MM.1S (cell line): ENCODE measurements around the gene DTX3.

Experiments used
- DNase-seq: peaks from one replicate; pipeline ENCODE4 v3.0.0-alpha.2; 2015
- H2AFZ ChIP-seq: fragments of 300-600 bp; sonication (generic); 2 replicates; pipeline ENCODE4 v1.6.0; 2016; ENCODE audit warnings: antibody characterized with exemption, low read length
- H3F3A ChIP-seq: fragments of 300-600 bp; sonication (generic); 2 replicates; pipeline ENCODE4 v1.6.1; 2016; ENCODE audit warnings: mild to moderate bottlenecking, antibody characterized with exemption, low read length, moderate library complexity, mixed read lengths; ENCODE audit not compliant: insufficient read depth
- H3K27ac ChIP-seq: fragments of 300-600 bp; sonication (generic); 2 replicates; pipeline ENCODE4 v1.5.1; 2016; ENCODE audit warnings: mild to moderate bottlenecking, low read length
- H3K27me3 ChIP-seq: fragments of 300-600 bp; sonication (generic); replicated peaks from 2 replicates; pipeline ENCODE4 v1.6.0; 2016; ENCODE audit warnings: low read length; ENCODE audit not compliant: insufficient read depth
- H3K36me3 ChIP-seq: fragments of 300-600 bp; sonication (generic); replicated peaks from 2 replicates; pipeline ENCODE4 v1.6.1; 2016; ENCODE audit warnings: mild to moderate bottlenecking, low read length, mixed read lengths; ENCODE audit not compliant: insufficient read depth
- H3K4me1 ChIP-seq: fragments of 300-600 bp; sonication (generic); 2 replicates; pipeline ENCODE4 v1.6.1; 2016; ENCODE audit warnings: low read length, mixed read lengths
- H3K4me2 ChIP-seq: fragments of 300-600 bp; sonication (generic); 2 replicates; pipeline ENCODE4 v1.6.0; 2016; ENCODE audit warnings: low read depth, low read length
- H3K4me3 ChIP-seq: fragments of 300-600 bp; sonication (generic); 2 replicates; pipeline ENCODE4 v1.5.1; 2016; ENCODE audit warnings: low read length, mixed read lengths
- H3K79me2 ChIP-seq: fragments of 300-600 bp; sonication (generic); 2 replicates; pipeline ENCODE4 v1.6.1; 2016; ENCODE audit warnings: mixed run types, low read length, mixed read lengths
- H3K9ac ChIP-seq: fragments of 300-600 bp; sonication (generic); 2 replicates; pipeline ENCODE4 v1.6.1; 2016; ENCODE audit warnings: low read length, mixed read lengths
- H3K9me2 ChIP-seq: fragments of 300-600 bp; sonication (generic); replicated peaks from 2 replicates; pipeline ENCODE4 v1.6.1; 2016; ENCODE audit warnings: mild to moderate bottlenecking, low read length, mixed read lengths; ENCODE audit not compliant: insufficient read depth
- H3K9me3 ChIP-seq: fragments of 300-600 bp; sonication (generic); replicated peaks from 2 replicates; pipeline ENCODE4 v1.6.1; 2016; ENCODE audit warnings: mild to moderate bottlenecking, low read length, mixed read lengths; ENCODE audit not compliant: insufficient read depth
- H4K20me1 ChIP-seq: fragments of 300-600 bp; sonication (generic); 2 replicates; pipeline ENCODE4 v1.6.1; 2016; ENCODE audit warnings: mild to moderate bottlenecking, low read length, moderate library complexity, mixed read lengths; ENCODE audit not compliant: insufficient read depth
- CTCF ChIP-seq: fragments of 300-600 bp; sonication (generic); IDR thresholded peaks from 2 replicates; pipeline ENCODE4 v1.5.1; 2016; ENCODE audit warnings: antibody characterized with exemption, low read length, mixed read lengths
- EZH2 ChIP-seq: fragments of 300-600 bp; sonication (generic); optimal IDR thresholded peaks from 2 replicates; pipeline ENCODE3; 2017; ENCODE audit warnings: low read depth, mild to moderate bottlenecking, antibody characterized with exemption, low read length, mixed read lengths
- EZH2phosphoT487 ChIP-seq: fragments of 300-600 bp; sonication (generic); IDR thresholded peaks from 2 replicates; pipeline ENCODE4 v1.6.1; 2018; ENCODE audit warnings: antibody characterized with exemption, low read length

DTX3 gene

DNA sequence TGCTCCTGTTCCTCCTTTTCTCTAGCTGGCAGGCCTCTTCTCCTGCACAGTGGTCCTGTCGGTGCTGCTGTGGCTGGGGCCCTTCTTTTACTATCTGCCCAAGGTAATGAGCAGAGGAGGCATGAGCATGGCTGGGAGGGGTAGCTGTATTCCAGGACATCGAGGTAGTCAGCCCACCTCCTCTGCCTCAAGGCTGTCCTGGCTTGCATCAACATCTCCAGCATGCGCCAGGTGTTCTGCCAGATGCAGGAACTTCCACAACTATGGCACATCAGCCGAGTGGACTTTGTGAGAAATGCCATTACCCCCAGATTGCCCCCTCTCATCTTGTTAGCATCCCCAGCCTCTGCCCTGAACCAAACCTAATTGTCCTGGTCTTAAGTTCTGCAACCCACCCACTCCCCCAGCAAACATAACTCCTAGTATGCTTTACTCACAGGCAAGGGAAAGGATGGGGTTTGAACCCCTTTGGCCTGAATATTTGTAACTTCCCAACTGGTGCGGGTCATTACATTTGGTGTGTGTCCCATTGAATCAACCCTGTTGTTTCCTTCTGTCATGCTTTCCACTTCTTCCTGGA, 19.3 kb downstream of the DTX3 start:
- Histone ChIP-seq H4K20me1 (no peaks in the 10 kb centered on the region), H2AFZ (no peak overlapping the region), H3K79me2 (no peaks in the 10 kb centered on the region), H3K36me3 (no peaks in the 10 kb centered on the region), H3K4me2 (no peak overlapping the region), H3K9me2 (no peaks in the 10 kb centered on the region), H3K27ac (no peak overlapping the region), H3K9me3 (no peaks in the 10 kb centered on the region), H3K4me1 (peaks cover 6% of the 10 kb centered on the region), H3F3A (no peaks in the 10 kb centered on the region), H3K27me3 (peaks cover 40% of the 10 kb centered on the region), H3K4me3 (no peak overlapping the region), H3K9ac (no peak overlapping the region)
- TF ChIP-seq CTCF (no peak), EZH2phosphoT487 (no peak), EZH2 (no peak)
- no peak for DNase-seq

GRCh38 chr12:57624441-57625220, 20.0 kb downstream of the DTX3 start:
- Histone ChIP-seq H4K20me1 (no peaks in the 10 kb centered on the region), H3K27me3 (peaks cover 33% of the 10 kb centered on the region)
- TF ChIP-seq EZH2 (no peak), EZH2phosphoT487 (no peak), CTCF (no peak)

GRCh38 chr12:57625261-57626032, 20.8 kb downstream of the DTX3 start:
- no peaks in the 10 kb centered on the region for H3F3A ChIP-seq
- no peak overlapping the region for H3K9ac ChIP-seq
- no peaks in the 10 kb centered on the region for H3K79me2 ChIP-seq
- DNase-seq = no peak
- no peaks in the 10 kb centered on the region for H3K36me3 ChIP-seq
- peaks cover 25% of the 10 kb centered on the region for H3K27me3 ChIP-seq
- H3K4me1 ChIP-seq = peaks cover 6% of the 10 kb centered on the region
- H3K4me2 ChIP-seq = no peak overlapping the region
- H3K4me3 ChIP-seq = no peak overlapping the region
- H3K27ac ChIP-seq = no peak overlapping the region
- H2AFZ ChIP-seq = no peak overlapping the region
- H3K9me3 ChIP-seq = no peaks in the 10 kb centered on the region
- H4K20me1 ChIP-seq = no peaks in the 10 kb centered on the region
- no peaks in the 10 kb centered on the region for H3K9me2 ChIP-seq
- TF ChIP-seq CTCF (no peak), EZH2phosphoT487 (no peak), EZH2 (no peak)

More at GRCh38 chr12:57624441-57625220, 20.0 kb downstream of the DTX3 start:
- no peaks in the 10 kb centered on the region for H3K36me3 ChIP-seq
- no peak overlapping the region for H3K27ac ChIP-seq
- H3K9me3 ChIP-seq = no peaks in the 10 kb centered on the region
- no peak for DNase-seq
- no peak overlapping the region for H2AFZ ChIP-seq
- H3K9me2 ChIP-seq = no peaks in the 10 kb centered on the region
- no peak overlapping the region for H3K9ac ChIP-seq
- H3K4me3 ChIP-seq = no peak overlapping the region
- peaks cover 6% of the 10 kb centered on the region for H3K4me1 ChIP-seq
- no peak overlapping the region for H3K4me2 ChIP-seq
- no peaks in the 10 kb centered on the region for H3K79me2 ChIP-seq
- no peaks in the 10 kb centered on the region for H3F3A ChIP-seq
